CD4-positive, alpha-beta T cell treated with Interferon alpha-2 for 1 hour (primary cell): Measurements from ENCODE around the gene GINS2.

ENCODE experiments used
- DNase-seq, 2 donors: peaks; one replicate each; pipeline ENCODE4 v3.0.0-alpha.2; 2020 to 2022

Gene GINS2

GRCh38 chr16:85715169-85716021 lies 26.6 kb upstream of the GINS2 start:
- no peak for DNase-seq

- DNase-seq: no peak
Measured at GRCh38 chr16:85712801-85713200, 24.0 kb upstream of the GINS2 start.

- DNase-seq: no peak
Measured at GRCh38 chr16:85711982-85712587, 23.3 kb upstream of the GINS2 start.

GRCh38 chr16:85710732-85711131 lies 22.0 kb upstream of the GINS2 start:
- DNase-seq: no peak

GRCh38 chr16:85709766-85710585 lies 21.2 kb upstream of the GINS2 start:
- no peak for DNase-seq

- no peak for DNase-seq
Measured at GRCh38 chr16:85708338-85708737, 19.6 kb upstream of the GINS2 start.

GRCh38 chr16:85707528-85708095 lies 18.9 kb upstream of the GINS2 start:
- no peak for DNase-seq

GRCh38 chr16:85706449-85707034 lies 17.8 kb upstream of the GINS2 start:
- DNase-seq: no peak

- DNase-seq: no peak
Measured at GRCh38 chr16:85704900-85705846, 16.4 kb upstream of the GINS2 start.

- no peak for DNase-seq
Measured at GRCh38 chr16:85704011-85704410, 15.3 kb upstream of the GINS2 start.

GRCh38 chr16:85699628-85700027 lies 10.9 kb upstream of the GINS2 start:
- no peak for DNase-seq

GRCh38 chr16:85698935-85699558 lies 10.3 kb upstream of the GINS2 start:
- DNase-seq: no peak

GRCh38 chr16:85698459-85698891 lies 9.7 kb upstream of the GINS2 start:
- no peak for DNase-seq

- DNase-seq: no peak
Measured at GRCh38 chr16:85697431-85697830, 8.7 kb upstream of the GINS2 start.

- DNase-seq: no peak
Measured at GRCh38 chr16:85696781-85697180, 8.0 kb upstream of the GINS2 start.

GRCh38 chr16:85695196-85696128 lies 6.7 kb upstream of the GINS2 start:
- no peak for DNase-seq

GRCh38 chr16:85690469-85691064 lies 1.8 kb upstream of the GINS2 start:
- no peak for DNase-seq

- no peak for DNase-seq
Measured at GRCh38 chr16:85689950-85690320, 1.2 kb upstream of the GINS2 start.

- DNase-seq: no peak
Measured at GRCh38 chr16:85689285-85689949, 663 bp upstream of the GINS2 start.
